ENCODE measurements around the gene TTYH3. TPM values are rescaled to one million over a fixed set of nuclear protein-coding genes. Genes with fewer than 3 reads are reported as not detected.

Gene TTYH3, protein sequence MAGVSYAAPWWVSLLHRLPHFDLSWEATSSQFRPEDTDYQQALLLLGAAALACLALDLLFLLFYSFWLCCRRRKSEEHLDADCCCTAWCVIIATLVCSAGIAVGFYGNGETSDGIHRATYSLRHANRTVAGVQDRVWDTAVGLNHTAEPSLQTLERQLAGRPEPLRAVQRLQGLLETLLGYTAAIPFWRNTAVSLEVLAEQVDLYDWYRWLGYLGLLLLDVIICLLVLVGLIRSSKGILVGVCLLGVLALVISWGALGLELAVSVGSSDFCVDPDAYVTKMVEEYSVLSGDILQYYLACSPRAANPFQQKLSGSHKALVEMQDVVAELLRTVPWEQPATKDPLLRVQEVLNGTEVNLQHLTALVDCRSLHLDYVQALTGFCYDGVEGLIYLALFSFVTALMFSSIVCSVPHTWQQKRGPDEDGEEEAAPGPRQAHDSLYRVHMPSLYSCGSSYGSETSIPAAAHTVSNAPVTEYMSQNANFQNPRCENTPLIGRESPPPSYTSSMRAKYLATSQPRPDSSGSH
- total RNA-seq, result 69.5 and 86.9 TPM in 2 replicates

DNA sequence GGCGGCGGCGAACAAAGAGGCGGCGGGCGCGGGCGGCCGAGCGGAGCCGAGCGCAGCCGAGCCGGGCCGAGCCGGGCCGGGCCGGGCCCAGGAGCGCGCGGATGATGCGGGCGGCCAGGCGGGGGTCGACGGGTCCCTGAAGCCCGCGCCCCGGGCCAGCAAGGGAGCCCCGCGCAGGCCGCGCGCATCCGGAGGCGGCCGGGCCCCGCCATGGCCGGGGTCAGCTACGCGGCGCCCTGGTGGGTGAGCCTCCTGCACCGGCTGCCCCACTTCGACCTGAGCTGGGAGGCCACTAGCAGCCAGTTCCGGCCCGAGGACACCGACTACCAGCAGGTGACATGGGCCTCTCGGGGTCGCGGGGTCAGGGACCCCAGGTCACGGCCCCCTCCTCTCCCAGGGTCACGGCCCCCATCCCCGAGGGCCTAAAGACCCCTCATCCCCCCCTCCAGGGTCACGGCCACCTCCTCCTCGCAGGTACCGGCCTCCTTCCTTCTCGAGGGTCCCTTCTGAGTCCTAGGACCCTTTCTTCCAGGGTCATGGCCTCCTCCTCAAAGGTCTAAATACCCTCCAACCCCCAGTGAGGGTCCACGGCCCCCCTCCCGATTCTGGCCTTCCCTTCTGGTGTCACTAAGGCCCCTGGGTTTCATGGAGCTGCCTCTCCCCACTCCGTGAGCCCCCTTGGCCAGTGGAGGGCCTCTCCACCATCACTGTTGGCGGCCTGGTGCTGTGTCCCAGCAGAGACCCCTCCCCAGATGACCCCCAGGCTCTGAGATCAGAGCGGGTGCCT lies at the start of gene TTYH3:
TTYH3 (plus strand) TSS at position 41 of the 787 bp plus-strand sequence; CDS start at position 211, 170 bp downstream.

DNA sequence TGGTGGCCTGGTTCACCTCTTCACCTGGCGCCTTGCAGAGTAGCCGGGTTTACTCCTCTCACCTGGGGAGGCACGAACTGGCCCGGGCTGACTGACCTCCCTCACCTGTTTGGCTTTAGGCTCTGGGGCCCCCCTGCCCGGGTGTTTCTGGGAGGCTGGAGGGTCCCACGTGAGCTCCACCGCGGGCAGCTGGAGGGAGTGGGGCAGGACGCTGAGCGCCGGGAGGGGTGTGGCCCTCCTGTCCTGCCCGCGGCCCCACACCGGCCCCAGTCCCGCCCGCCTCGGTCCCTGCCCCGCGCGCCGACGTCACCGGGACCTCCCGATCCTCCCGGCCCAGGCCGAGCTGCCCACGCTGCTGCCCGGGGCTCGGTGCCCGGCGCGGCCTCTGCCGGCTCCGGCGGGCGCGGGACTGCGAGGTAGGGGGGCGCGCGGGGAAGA lies 56.1 kb downstream of the TTYH3 start, which contains the start of gene AMZ1:
AMZ1 (plus strand) TSS at position 322 of the 438 bp plus-strand sequence. CDS start 12,250 bp downstream, outside the sequence.

Other genes with a start within 250 kb of the TTYH3 start
- gene CHST12, start 228.4 kb upstream of the TTYH3 start, total RNA-seq, result 8.2 and 9.1 TPM in 2 replicates
- gene GRIFIN, start 155.6 kb upstream of the TTYH3 start, total RNA-seq, result not detected in 2 replicates
- gene LFNG, start 112.2 kb upstream of the TTYH3 start, total RNA-seq, result 10.8 and 22.9 TPM in 2 replicates
- gene BRAT1, start 76.5 kb upstream of the TTYH3 start, total RNA-seq, result 25.1 and 33.6 TPM in 2 replicates
- 8.2 and 9.5 TPM in 2 replicates for gene IQCE, start 73.0 kb upstream of the TTYH3 start, total RNA-seq
- not detected in 2 replicates for gene AMZ1, start 56.2 kb downstream of the TTYH3 start, total RNA-seq
- gene GNA12, start 212.3 kb downstream of the TTYH3 start, total RNA-seq, result 37.3 and 38.2 TPM in 2 replicates

Measured in vein endothelial cell (primary cell).